HCT116 (cell line): Measurements from ENCODE around the gene RNF141.

ENCODE experiments used
- FOSL1 ChIP-seq: IDR thresholded peaks from 2 replicates; pipeline ENCODE4 v1.6.1; 2012; ENCODE audit warnings: low read depth
- POLR2A ChIP-seq: IDR thresholded peaks from 2 replicates; pipeline ENCODE4 v1.7.0; 2011; ENCODE audit warnings: borderline replicate concordance; ENCODE audit not compliant: insufficient read depth, insufficient read length; ENCODE audit errors: extremely low read depth
- POLR2AphosphoS5 ChIP-seq: IDR thresholded peaks from 2 replicates; pipeline ENCODE4 v1.6.1; 2011; ENCODE audit warnings: mild to moderate bottlenecking, low read depth, low read length, moderate library complexity
- TF ChIP-seq, protein P1 (sequence below), 3 experiments: fragments of 200-600 bp in 1 of 3; sonication (generic) in 1 of 3; IDR thresholded peaks in 2 of 3; conservative IDR thresholded peaks in 1 of 3; 2 replicates each; pipeline ENCODE4 v1.5.1; 2012 to 2017; ENCODE audit warnings: low read depth in 2 of 3, low read length in 2 of 3, antibody characterized with exemption in 1 of 3, borderline replicate concordance in 1 of 3, control low read depth in 1 of 3, mild to moderate bottlenecking in 1 of 3, mixed read lengths in 1 of 3, mixed run types in 1 of 3, moderate library complexity in 1 of 3; ENCODE audit not compliant: insufficient read depth in 1 of 3

DNA sequence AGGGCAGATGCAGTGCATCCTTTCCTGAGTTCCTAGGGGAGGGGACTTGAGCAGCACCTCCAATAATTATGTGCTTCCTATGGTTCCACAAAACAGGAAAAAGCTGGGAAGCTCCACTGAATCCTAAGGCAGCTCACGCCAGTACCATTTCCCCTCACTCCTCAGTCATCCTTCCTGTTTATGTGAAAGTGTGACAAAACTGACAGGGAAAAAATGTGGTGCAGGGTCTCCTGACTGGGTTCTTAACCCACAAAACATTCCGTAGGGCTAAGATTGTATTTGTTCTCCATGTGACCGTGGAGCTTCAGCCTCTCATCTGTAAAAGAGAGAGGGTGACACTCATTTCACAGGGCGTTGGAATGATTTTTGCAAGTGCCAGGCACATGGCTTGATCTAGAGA lies 39.6 kb upstream of the RNF141 start:
- TF ChIP-seq FOSL1 (no peak), POLR2A (no peak), POLR2AphosphoS5 (no peak)
- TF ChIP-seq, protein P1, sequence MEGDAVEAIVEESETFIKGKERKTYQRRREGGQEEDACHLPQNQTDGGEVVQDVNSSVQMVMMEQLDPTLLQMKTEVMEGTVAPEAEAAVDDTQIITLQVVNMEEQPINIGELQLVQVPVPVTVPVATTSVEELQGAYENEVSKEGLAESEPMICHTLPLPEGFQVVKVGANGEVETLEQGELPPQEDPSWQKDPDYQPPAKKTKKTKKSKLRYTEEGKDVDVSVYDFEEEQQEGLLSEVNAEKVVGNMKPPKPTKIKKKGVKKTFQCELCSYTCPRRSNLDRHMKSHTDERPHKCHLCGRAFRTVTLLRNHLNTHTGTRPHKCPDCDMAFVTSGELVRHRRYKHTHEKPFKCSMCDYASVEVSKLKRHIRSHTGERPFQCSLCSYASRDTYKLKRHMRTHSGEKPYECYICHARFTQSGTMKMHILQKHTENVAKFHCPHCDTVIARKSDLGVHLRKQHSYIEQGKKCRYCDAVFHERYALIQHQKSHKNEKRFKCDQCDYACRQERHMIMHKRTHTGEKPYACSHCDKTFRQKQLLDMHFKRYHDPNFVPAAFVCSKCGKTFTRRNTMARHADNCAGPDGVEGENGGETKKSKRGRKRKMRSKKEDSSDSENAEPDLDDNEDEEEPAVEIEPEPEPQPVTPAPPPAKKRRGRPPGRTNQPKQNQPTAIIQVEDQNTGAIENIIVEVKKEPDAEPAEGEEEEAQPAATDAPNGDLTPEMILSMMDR (IDR thresholded peaks at IDR 0.05 in 2 of 3, conservative IDR thresholded peaks at IDR 0.05 in 1 of 3; ENCODE audit: borderline replicate concordance in 1 of 3, insufficient read depth in 1 of 3, low read depth in 2 of 3, low read length in 2 of 3), result no peak
